Ovary (tissue), 9 donors: ENCODE results near the gene POP4. TPM values are rescaled to one million over a fixed set of nuclear protein-coding genes. Genes with fewer than 3 reads are reported as not detected.

Experiments used
- DNase-seq, 5 donors: peaks; one replicate each; pipeline ENCODE4 v3.0.0-alpha.2; 2019 to 2020
- H3K27ac ChIP-seq, 2 donors: fragments of 200-600 bp; one replicate each; pipeline versions ENCODE4 v1.5.1 to v1.8.0; 2019 to 2022
- H3K27me3 ChIP-seq: fragments of 200-600 bp; one replicate; pipeline ENCODE4 v1.8.0; 2022
- H3K36me3 ChIP-seq: fragments of 200-600 bp; sonication (generic); one replicate; pipeline ENCODE4 v1.5.1; 2019
- H3K4me1 ChIP-seq: one replicate; pipeline ENCODE4 v1.8.1; 2013; ENCODE audit warnings: mild to moderate bottlenecking, moderate library complexity; ENCODE audit not compliant: insufficient read depth
- H3K4me3 ChIP-seq: fragments of 200-600 bp; sonication (generic); one replicate; pipeline ENCODE4 v1.5.1; 2017
- H3K9me3 ChIP-seq, 2 donors: fragments of 200-600 bp in 1 of 2; sonication (generic) in 1 of 2; one replicate each; pipeline versions ENCODE4 v1.5.1 to v1.8.1; 2013 to 2019; ENCODE audit warnings: mild to moderate bottlenecking in 1 of 2, moderate library complexity in 1 of 2
- CTCF ChIP-seq, 3 donors: fragments of 450-650 bp in 2 of 3; fragments of 200-600 bp in 1 of 3; IDR thresholded peaks; one replicate each; pipeline versions ENCODE4 v1.5.1 to v1.8.0; 2016 to 2022; ENCODE audit warnings: antibody characterized with exemption in 3 of 3, mild to moderate bottlenecking in 1 of 3
- EP300 ChIP-seq: sonication (generic); formaldehyde crosslinking; IDR thresholded peaks from one replicate; pipeline ENCODE4 v1.6.1; 2017; ENCODE audit warnings: antibody characterized with exemption
- POLR2A ChIP-seq: fragments of 450-650 bp; IDR thresholded peaks from one replicate; pipeline ENCODE4 v1.6.1; 2017; ENCODE audit warnings: antibody characterized with exemption, mild to moderate bottlenecking, moderate library complexity
- WGBS, 3 donors: extraction: QIAGEN DNeasy Blood & Tissue Kit in 1 of 3; methylation state at CpG; one replicate each; pipeline versions ENCODE4 v1.1.5 to v1.1.7; 2013 to 2017; 5-methylcytosine and 5-hydroxymethylcytosine counted together
- intact Hi-C, 4 donors: fragments of 100-400 bp; cut with DNase I; formaldehyde crosslinking; loops; one replicate each; pipeline versions ENCODE4 v1.11.0 to v1.15.1; 2022 to 2023
- polyA plus RNA-seq, 2 donors: library from polyadenylated mRNA; stranded (reverse); fragments of 200-250 nt in 1 of 2; fragments of 350-450 nt in 1 of 2; fragmentation: Illumina TruSeq in 1 of 2; extraction: RNeasy Lipid Tissue Mini Kit (QIAGEN cat#74804) in 1 of 2; gene quantifications; one replicate each; pipeline ENCODE4 v1.2.3, GENCODE V29; 2013 to 2014
- total RNA-seq, 7 donors: library from RNA; depleted of rRNA in 2 of 7; stranded (reverse); fragments of >200 nt in 2 of 7; fragmentation: NEBNext Ultra II Directional in 3 of 7; extraction: Animal tissue kit (Norgen Biotek cat#: 25700) in 3 of 7; gene quantifications; one replicate each; pipeline versions ENCODE4 v1.1.0 to v1.2.4, GENCODE V29; 2016 to 2023
- donor health status: DM: no; HTN: no; CAD: no; lungs with moderate emphysema.
- donor health status: DM: no; HTN: no; CAD: no.
- donor health status: Bipolar disorder and iron deficiency.
- donor health status: DM: yes; HTN: yes; CAD: no.
- donor health status: DM: no; HTN: no; CAD: no.
- donor health status: DM: yes; HTN: yes; CAD: no.

Gene POP4
- total and polyA plus RNA-seq, 9 donors = 32.9 to 92.9 (median 38.9) TPM

GRCh38 chr19:29663861-29664752 is 58.0 kb downstream of the POP4 start:
- H3K9me3 ChIP-seq = no peaks in the 10 kb centered on the region
- H3K27ac ChIP-seq = peak overlapping the region; percentile 24 to 86
- peak overlapping the region; percentile 91 for H3K4me3 ChIP-seq
- no peaks in the 10 kb centered on the region for H3K36me3 ChIP-seq
- H3K27me3 ChIP-seq = no peaks in the 10 kb centered on the region
- H3K4me1 ChIP-seq = peaks cover 14% of the 10 kb centered on the region
- intact Hi-C loops = loop anchor here in 3 of 4 donors (5.0 to 10.0 kb wide), 3 partner anchors 49 to 59 kb away; partner anchors contain the start of gene POP4 (in 2 of the 3)
- 82 to 86% (median 84%) methylated on average over 19 of the region's 19 CpGs for WGBS, 3 donors
- no peak for DNase-seq
- TF ChIP-seq CTCF (IDR thresholded peaks at IDR 0.05) = no peak
- no peak for TF ChIP-seq EP300
- no peak for TF ChIP-seq POLR2A

DNA sequence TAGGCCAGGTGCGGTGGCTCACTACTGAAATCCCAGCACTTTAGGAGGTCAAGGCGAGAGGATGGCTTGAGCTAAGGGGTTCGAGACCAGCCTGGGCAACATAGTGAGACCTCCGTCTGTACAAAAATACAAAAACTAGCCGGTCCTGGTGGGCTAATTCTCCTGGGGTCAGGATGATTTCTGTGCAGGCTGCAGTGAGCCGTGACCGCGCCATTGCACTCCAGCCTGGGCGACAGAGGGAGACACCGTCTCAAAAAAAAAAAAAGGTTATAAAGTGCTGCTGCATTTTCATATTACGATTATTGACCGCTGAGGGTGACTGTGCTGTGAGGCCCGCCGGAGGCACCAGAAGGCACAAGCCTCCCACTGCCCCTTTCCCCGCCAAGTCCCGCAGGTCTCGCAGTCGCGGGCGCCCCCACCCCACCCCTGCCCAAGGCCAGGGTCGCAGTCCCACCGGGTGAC is 58.7 kb downstream of the POP4 start:
- intact Hi-C loops = loop anchor here in 3 of 4 donors (5.0 to 10.0 kb wide), 3 partner anchors 50 to 60 kb away; partner anchors contain the start of gene POP4 (in 2 of the 3)
- no peak for TF ChIP-seq POLR2A
- no peak for TF ChIP-seq CTCF (IDR thresholded peaks at IDR 0.05)
- TF ChIP-seq EP300 = no peak

DNA sequence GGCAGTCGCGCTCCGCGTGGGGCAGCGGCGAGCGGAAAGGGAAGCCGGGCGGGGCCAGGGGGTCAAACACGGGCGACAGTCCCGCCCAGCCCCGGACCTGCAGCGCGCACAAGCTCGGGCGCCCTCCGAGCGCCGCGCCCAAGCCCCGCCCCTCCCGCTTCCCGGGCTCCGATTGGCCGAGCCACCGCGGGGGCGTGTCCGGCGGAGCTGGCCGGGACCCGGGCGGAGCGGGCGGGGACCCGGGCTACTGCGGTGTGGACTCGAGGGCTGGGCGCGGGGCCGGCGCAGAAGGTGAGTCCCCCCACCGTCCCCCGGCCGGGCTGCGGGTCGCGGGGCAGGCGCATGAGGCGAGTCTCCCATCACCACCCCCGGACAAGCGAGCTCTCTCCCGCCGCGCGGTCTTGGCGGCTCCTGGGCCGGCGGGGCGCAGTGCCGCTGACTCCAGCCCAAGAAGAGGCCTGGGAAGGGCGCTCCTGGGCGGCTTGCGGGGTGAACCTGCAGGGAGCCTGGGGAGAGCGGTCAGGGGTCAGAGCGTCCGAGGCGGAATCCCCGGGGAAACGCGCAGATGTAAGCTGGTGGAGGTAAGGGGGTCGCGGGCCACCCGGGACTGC is 59.2 kb downstream of the POP4 start, which contains the start of gene PLEKHF1:
Gene PLEKHF1, plus strand, starts transcription at position 247 of the 611 bp plus-strand sequence. CDS start 8,379 bp downstream, outside the sequence.
- TF ChIP-seq EP300 (no peak), POLR2A (peak; percentile 63)
- Histone ChIP-seq H3K4me1 (peaks cover 14% of the 10 kb centered on the region), H3K27ac (peak within 1 kb of the TSS; percentile 72 to 86), H3K27me3 (no peaks in the 10 kb centered on the region), H3K36me3 (no peaks in the 10 kb centered on the region), H3K9me3 (no peaks in the 10 kb centered on the region), H3K4me3 (peak within 1 kb of the TSS; percentile 91)
- intact Hi-C loops = loop anchor here in 2 of 4 donors (10.0 kb wide), 2 partner anchors 51 to 61 kb away; partner anchors contain the start of gene POP4 (in 1 of the 2)
- WGBS, 3 donors = 0 to 1% (median 0%) methylated on average over 38 to 75 of the region's 75 CpGs
- DNase-seq = peak; percentile 85 to 92 (median 89)

More for the DNA sequence above, 58.7 kb downstream of the POP4 start:
- DNase-seq = no peak
- Histone ChIP-seq H3K9me3 (no peaks in the 10 kb centered on the region), H3K27me3 (no peaks in the 10 kb centered on the region), H3K4me1 (peaks cover 14% of the 10 kb centered on the region), H3K4me3 (peak overlapping the region; percentile 91), H3K27ac (peak overlapping the region; percentile 72 to 76), H3K36me3 (no peaks in the 10 kb centered on the region)
- WGBS, 3 donors = 33 to 41% (median 34%) methylated on average over 20 to 22 of the region's 22 CpGs

DNA sequence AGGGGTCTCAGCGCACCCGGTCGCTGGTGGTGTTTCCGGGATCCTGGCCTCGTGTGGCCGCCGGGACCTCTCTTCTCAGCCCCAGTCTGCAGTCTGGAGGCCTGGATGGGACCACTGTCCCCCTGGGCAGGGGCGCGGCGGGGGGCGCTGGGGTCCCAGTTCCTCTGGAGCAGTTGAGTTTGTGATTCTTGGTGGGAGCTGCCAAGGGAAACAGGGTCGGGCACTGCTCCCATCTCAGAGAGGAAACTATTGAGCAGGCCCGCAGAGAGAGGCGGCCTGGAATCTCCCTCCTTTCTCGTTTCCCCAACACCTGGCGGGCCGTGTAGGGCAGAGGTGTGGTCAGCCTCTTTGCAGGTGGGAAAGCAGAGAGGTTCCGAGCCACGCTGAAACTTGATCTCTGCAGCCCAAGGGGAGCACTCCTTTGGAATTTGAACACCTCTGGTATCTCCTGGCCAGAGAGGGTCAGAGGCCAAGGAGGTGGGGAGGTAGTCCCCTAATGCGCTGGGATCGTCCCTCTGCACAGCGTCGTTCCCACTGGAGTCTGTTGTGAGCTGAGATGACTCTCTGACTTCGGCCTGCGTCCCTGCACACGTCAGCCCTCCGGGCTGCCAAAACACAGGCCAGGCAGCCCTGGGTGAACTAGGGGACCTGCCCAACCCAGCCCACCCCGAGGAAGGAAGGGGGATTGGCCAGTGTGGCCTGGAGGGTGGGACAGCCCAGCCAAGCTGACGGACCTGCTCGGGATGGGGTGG is 59.9 kb downstream of the POP4 start:
- Histone ChIP-seq H3K27ac (peak overlapping the region; percentile 72 to 86), H3K4me1 (peaks cover 13% of the 10 kb centered on the region), H3K36me3 (no peaks in the 10 kb centered on the region), H3K4me3 (peak overlapping the region; percentile 91), H3K9me3 (no peaks in the 10 kb centered on the region), H3K27me3 (no peaks in the 10 kb centered on the region)
- DNase-seq = peak; percentile 39 to 72 (median 65)
- whole genome bisulfite sequencing, 3 donors = 3 to 4% (median 4%) methylated on average over 28 to 30 of the region's 30 CpGs
- TF ChIP-seq CTCF (IDR thresholded peaks at IDR 0.05) = no peak
- intact Hi-C loops = loop anchor here in 2 of 4 donors (10.0 kb wide), 2 partner anchors 51 to 61 kb away; partner anchors contain the start of gene POP4 (in 1 of the 2)

Other genes with a start within 250 kb of the POP4 start
- under 1 TPM in 1 of 7 donors, not detected in 6; 0.13 TPM for gene VSTM2B, start 80.3 kb upstream of the POP4 start, total RNA-seq
- not detected for gene VSTM2B, start 80.3 kb upstream of the POP4 start, polyA plus RNA-seq
- 10 to 100 TPM in 6 of 7 donors, 1 to 10 TPM in 1; 9.3 to 19.1 (median 13.8) TPM for gene PLEKHF1, start 59.2 kb downstream of the POP4 start, total RNA-seq
- 10 to 100 TPM in 1 of 2 donors, under 1 TPM in 1; 0.92 to 12.5 TPM for gene PLEKHF1, start 59.2 kb downstream of the POP4 start, polyA plus RNA-seq
- 10 to 100 TPM; 23.4 to 33.6 (median 25.3) TPM for gene C19orf12, start 109.0 kb downstream of the POP4 start, total RNA-seq
- 10 to 100 TPM; 15.6 to 16.7 TPM for gene C19orf12, start 109.0 kb downstream of the POP4 start, polyA plus RNA-seq
- 1 to 10 TPM in 3 of 7 donors, under 1 TPM in 4; 0.36 to 1.8 (median 0.98) TPM for gene CCNE1, start 205.7 kb downstream of the POP4 start, total RNA-seq
- gene CCNE1, start 205.7 kb downstream of the POP4 start, polyA plus RNA-seq = 1 to 10 TPM in 1 of 2 donors, under 1 TPM in 1; 0.94 to 2.7 TPM